PFSK-1 (cell line): ENCODE results near the gene LRP4.

ENCODE experiments used
- FOXP2 ChIP-seq: optimal IDR thresholded peaks from 2 replicates; pipeline ENCODE3; 2011; ENCODE audit warnings: borderline replicate concordance, control low read depth, inconsistent platforms; ENCODE audit not compliant: insufficient read depth; ENCODE audit errors: extremely low read length, extremely low read depth
- POLR2AphosphoS5 ChIP-seq: IDR thresholded peaks from 2 replicates; pipeline ENCODE4 v1.6.1; 2012; ENCODE audit warnings: low read depth, mild to moderate bottlenecking, control low read depth, low read length, moderate library complexity
- REST ChIP-seq, 2 experiments: IDR thresholded peaks; 2 replicates each; pipeline versions ENCODE4 v1.6.1 to v1.8.0; 2011 to 2012; ENCODE audit warnings: low read depth in 2 of 2, low read length in 2 of 2, control low read depth in 1 of 2, inconsistent platforms in 1 of 2, mild to moderate bottlenecking in 1 of 2, moderate library complexity in 1 of 2; ENCODE audit not compliant: insufficient read depth in 1 of 2
- SIN3A ChIP-seq: IDR thresholded peaks from 2 replicates; pipeline ENCODE4 v1.6.1; 2012; ENCODE audit warnings: mild to moderate bottlenecking, low read length, moderate library complexity, borderline replicate concordance; ENCODE audit not compliant: insufficient read depth
- TAF1 ChIP-seq: IDR thresholded peaks from 2 replicates; pipeline ENCODE4 v1.6.1; 2012; ENCODE audit warnings: low read length, control low read depth, borderline replicate concordance; ENCODE audit not compliant: insufficient read depth

Gene LRP4

GRCh38 chr11:46947399-46948077, 29.2 kb upstream of the LRP4 start:
- no peak for TF ChIP-seq FOXP2
- TF ChIP-seq TAF1, result no peak

- no peak for TF ChIP-seq FOXP2
- TF ChIP-seq REST (IDR thresholded peaks at IDR 0.05; ENCODE audit: insufficient read depth in 1 of 2, low read depth in 2 of 2, low read length in 2 of 2), result no peak
- TF ChIP-seq POLR2AphosphoS5, result no peak
- TF ChIP-seq SIN3A, result no peak
These were observed 26.2 kb upstream of the LRP4 start for GRCh38 chr11:46944356-46945075.

- TF ChIP-seq POLR2AphosphoS5, result no peak
- no peak for TF ChIP-seq SIN3A
These were observed 23.8 kb upstream of the LRP4 start for GRCh38 chr11:46942172-46942571.

- TF ChIP-seq REST (IDR thresholded peaks at IDR 0.05; ENCODE audit: insufficient read depth in 1 of 2, low read depth in 2 of 2, low read length in 2 of 2) (peak in 1 of 2 experiments; percentile 43; a peak in 1 of 4 replicates), POLR2AphosphoS5 (peak; percentile 44), FOXP2 (peak; percentile 70), SIN3A (peak; percentile 78), TAF1 (peak; percentile 76; the same call in 1 of the 2 replicates)
These were observed 18.1 kb upstream of the LRP4 start, which contains the start of gene CSTPP1 for GRCh38 chr11:46936138-46937110. Gene CSTPP1, plus strand, starts transcription at chr11:46936761. Its CDS starts 45 bp downstream, at chr11:46936806.

GRCh38 chr11:46930089-46930488, 11.7 kb upstream of the LRP4 start:
- TF ChIP-seq REST (IDR thresholded peaks at IDR 0.05; ENCODE audit: insufficient read depth in 1 of 2, low read depth in 2 of 2, low read length in 2 of 2), result no peak
- TF ChIP-seq FOXP2, result no peak
- TF ChIP-seq SIN3A, result no peak
- no peak for TF ChIP-seq POLR2AphosphoS5
- no peak for TF ChIP-seq TAF1
